BJ (cell line): ENCODE results near the gene SPRYD3. TPM values are rescaled to one million over a fixed set of nuclear protein-coding genes. Genes with fewer than 3 reads are reported as not detected.

Experiments used
- CTCF ChIA-PET: fragments of 350-600 bp; formaldehyde crosslinking; extraction: SDS; loops from one replicate; lab custom pipeline; 2021; ENCODE audit warnings: antibody characterized with exemption, inconsistent platforms; lab: Yijun Ruan, JAX
- POLR2A ChIA-PET: fragments of 300-600 bp; sonication (Branson Sonifier 250); formaldehyde crosslinking; extraction: SDS; loops from one replicate; lab custom pipeline; 2021; ENCODE audit warnings: antibody characterized with exemption; lab: Charles Lee
- DNase-seq: peaks from one replicate; pipeline ENCODE4 v3.0.0-alpha.2; 2011; ENCODE audit warnings: low read depth
- H3K27me3 ChIP-seq: 2 replicates; pipeline ENCODE4 v1.6.0; 2011; ENCODE audit warnings: low read length; ENCODE audit not compliant: control insufficient read depth, insufficient read depth
- H3K36me3 ChIP-seq: 2 replicates; pipeline ENCODE4 v1.5.1; 2011; ENCODE audit warnings: low read length; ENCODE audit not compliant: control insufficient read depth, insufficient read depth
- H3K4me3 ChIP-seq: 2 replicates; pipeline ENCODE4 v1.5.1; 2011; ENCODE audit warnings: low read depth, mild to moderate bottlenecking, control low read depth, low read length
- polyA plus RNA-seq: library from polyadenylated mRNA; depleted of rRNA; stranded (reverse); fragments of >200 nt; gene quantifications from 2 replicates; pipeline ENCODE4 v1.2.3, GENCODE V29; 2011
- TF ChIP-seq, protein P1 (sequence below): IDR thresholded peaks from 2 replicates; pipeline ENCODE4 v1.5.1; 2011; ENCODE audit warnings: low read depth, mild to moderate bottlenecking, control low read depth, inconsistent platforms, low read length, moderate library complexity; ENCODE audit not compliant: insufficient read depth

SPRYD3 gene
- polyA plus RNA-seq, 1 experiment, result 48.0 TPM

- peaks cover 14% of the 10 kb centered on the region for H3K36me3 ChIP-seq
- ChIA-PET POLR2A (no interaction called here), CTCF (interaction anchor here (0.9 to 17.3 kb wide), 4 partner anchors 9 to 27 kb away, joined by 3 to 416 read pairs (median 145); partner anchors contain the start of genes IGFBP6, SOAT2, SPRYD3 and TNS2)
- TF ChIP-seq, protein P1, sequence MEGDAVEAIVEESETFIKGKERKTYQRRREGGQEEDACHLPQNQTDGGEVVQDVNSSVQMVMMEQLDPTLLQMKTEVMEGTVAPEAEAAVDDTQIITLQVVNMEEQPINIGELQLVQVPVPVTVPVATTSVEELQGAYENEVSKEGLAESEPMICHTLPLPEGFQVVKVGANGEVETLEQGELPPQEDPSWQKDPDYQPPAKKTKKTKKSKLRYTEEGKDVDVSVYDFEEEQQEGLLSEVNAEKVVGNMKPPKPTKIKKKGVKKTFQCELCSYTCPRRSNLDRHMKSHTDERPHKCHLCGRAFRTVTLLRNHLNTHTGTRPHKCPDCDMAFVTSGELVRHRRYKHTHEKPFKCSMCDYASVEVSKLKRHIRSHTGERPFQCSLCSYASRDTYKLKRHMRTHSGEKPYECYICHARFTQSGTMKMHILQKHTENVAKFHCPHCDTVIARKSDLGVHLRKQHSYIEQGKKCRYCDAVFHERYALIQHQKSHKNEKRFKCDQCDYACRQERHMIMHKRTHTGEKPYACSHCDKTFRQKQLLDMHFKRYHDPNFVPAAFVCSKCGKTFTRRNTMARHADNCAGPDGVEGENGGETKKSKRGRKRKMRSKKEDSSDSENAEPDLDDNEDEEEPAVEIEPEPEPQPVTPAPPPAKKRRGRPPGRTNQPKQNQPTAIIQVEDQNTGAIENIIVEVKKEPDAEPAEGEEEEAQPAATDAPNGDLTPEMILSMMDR, result no peak
- no peaks in the 10 kb centered on the region for H3K27me3 ChIP-seq
- H3K4me3 ChIP-seq, result no peak overlapping the region
- DNase-seq, result no peak
Measured at GRCh38 chr12:53069621-53070410, 9.4 kb downstream of the SPRYD3 start.

DNA sequence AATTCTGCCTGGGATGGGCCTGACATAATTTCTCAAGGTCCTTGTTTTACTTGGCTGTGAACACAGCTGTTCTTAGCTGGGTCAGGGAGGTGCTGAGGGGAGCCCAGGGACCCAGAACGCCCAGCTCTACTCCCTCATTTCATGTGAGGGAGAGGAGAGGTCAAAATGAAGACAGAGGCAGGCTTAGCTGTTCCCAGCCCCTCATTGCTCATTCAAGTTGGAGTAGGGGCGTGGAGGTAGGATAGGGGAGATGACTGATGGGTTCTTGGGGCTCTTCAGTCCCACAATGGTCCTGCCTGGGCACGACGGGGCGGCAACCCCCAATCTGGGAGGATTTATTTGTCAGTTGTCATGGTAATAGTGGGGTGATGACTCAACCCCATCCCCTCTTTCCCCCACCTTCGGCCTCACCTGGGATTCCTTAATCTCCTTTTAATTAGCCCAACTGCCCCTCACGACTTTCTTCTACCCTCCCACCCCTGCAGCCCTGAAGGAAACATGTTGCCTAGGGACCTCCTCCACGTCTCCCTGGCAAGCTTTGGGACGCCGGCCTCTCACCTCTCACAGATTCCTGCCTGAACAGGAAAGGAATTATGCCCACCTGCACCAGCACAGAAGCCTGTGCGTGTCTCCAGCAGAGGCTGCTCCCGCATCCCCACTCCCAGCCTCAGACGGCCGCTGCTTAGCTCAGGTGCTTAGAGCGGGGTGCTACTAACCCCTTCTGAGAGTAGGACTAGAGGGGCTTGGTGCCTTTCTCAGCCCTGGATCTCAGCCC, 10.2 kb downstream of the SPRYD3 start:
- no peaks in the 10 kb centered on the region for H3K27me3 ChIP-seq
- TF ChIP-seq, protein P1, result no peak
- H3K4me3 ChIP-seq, result no peak overlapping the region
- CTCF ChIA-PET, result interaction anchor here (1.3 to 17.3 kb wide), 3 partner anchors 9 to 28 kb away, joined by 5 to 416 read pairs (median 285); partner anchors contain the start of genes IGFBP6, SOAT2 and TNS2
- DNase-seq, result no peak
- POLR2A ChIA-PET, result no interaction called here
- H3K36me3 ChIP-seq, result peaks cover 9% of the 10 kb centered on the region

- TF ChIP-seq, protein P1, result no peak
- POLR2A ChIA-PET, result interaction anchor here (0.5 to 1.3 kb wide), 2 partner anchors 11 kb away, joined by 3 to 8 read pairs; partner anchors contain the start of gene SPRYD3
- CTCF ChIA-PET, result interaction anchor here (1.3 to 17.3 kb wide), 3 partner anchors 8 to 29 kb away, joined by 5 to 416 read pairs (median 285); partner anchors contain the start of genes IGFBP6, SOAT2 and TNS2
- Histone ChIP-seq H3K36me3 (peaks cover 11% of the 10 kb centered on the region), H3K27me3 (no peaks in the 10 kb centered on the region), H3K4me3 (no peak overlapping the region)
- DNase-seq, result no peak
Measured at GRCh38 chr12:53067993-53068770, 11.0 kb downstream of the SPRYD3 start.

GRCh38 chr12:53067074-53067992, 11.9 kb downstream of the SPRYD3 start:
- Histone ChIP-seq H3K36me3 (peaks cover 16% of the 10 kb centered on the region), H3K27me3 (no peaks in the 10 kb centered on the region), H3K4me3 (no peak overlapping the region)
- ChIA-PET POLR2A (interaction anchor here (0.5 to 1.3 kb wide), 2 partner anchors 12 to 33 kb away, joined by 3 to 7 read pairs; partner anchors contain the start of gene SPRYD3), CTCF (interaction anchor here (1.1 to 17.3 kb wide), 9 partner anchors 11 to 176 kb away, joined by 4 to 416 read pairs (median 24); partner anchors contain the start of genes IGFBP6, SOAT2, SPRYD3 and TNS2)
- TF ChIP-seq, protein P1, result no peak
- DNase-seq, result no peak
